Fibroblast of mammary gland (primary cell): ENCODE data around the gene TARP.

Source experiments
- DNase-seq: peaks from one replicate; pipeline ENCODE4 v3.0.0-alpha.2; 2010; ENCODE audit warnings: low read depth
- H3K4me3 ChIP-seq: 2 replicates; pipeline ENCODE4 v1.5.1; 2011; ENCODE audit warnings: low read depth, mild to moderate bottlenecking, low read length, moderate library complexity; ENCODE audit not compliant: control insufficient read depth
- CTCF ChIP-seq: conservative IDR thresholded peaks from 2 replicates; pipeline ENCODE4 v1.5.1; 2011; ENCODE audit warnings: low read depth, low read length, inconsistent platforms; ENCODE audit not compliant: control insufficient read depth, insufficient read depth

Gene TARP

GRCh38 chr7:38215115-38215514, 58.3 kb downstream of the TARP start:
- no peak for TF ChIP-seq CTCF
- peak; percentile 49 for DNase-seq

GRCh38 chr7:38211940-38212339, 61.5 kb downstream of the TARP start:
- no peak for DNase-seq
- no peak for TF ChIP-seq CTCF
- H3K4me3 ChIP-seq = no peak overlapping the region

More at GRCh38 chr7:38215115-38215514, 58.3 kb downstream of the TARP start:
- H3K4me3 ChIP-seq = no peak overlapping the region

GRCh38 chr7:38211486-38211885, 62.0 kb downstream of the TARP start:
- peak; percentile 51 for DNase-seq

More at GRCh38 chr7:38211486-38211885, 62.0 kb downstream of the TARP start:
- no peak for TF ChIP-seq CTCF
- no peak overlapping the region for H3K4me3 ChIP-seq
